CD14-positive monocyte (primary cell): ENCODE measurements around the gene STX1A. TPM values are rescaled to one million over a fixed set of nuclear protein-coding genes. Genes with fewer than 3 reads are reported as not detected.

ENCODE experiments used
- DNase-seq, 3 donors: peaks; one replicate each; pipeline ENCODE4 v3.0.0-alpha.2; 2011 to 2022
- H2AFZ ChIP-seq: 2 replicates; pipeline ENCODE4 v1.6.0; 2012; ENCODE audit warnings: mild to moderate bottlenecking, low read depth, low read length, inconsistent platforms; ENCODE audit not compliant: insufficient read depth, poor library complexity, severe bottlenecking
- H3K27ac ChIP-seq, 2 donors: 1 replicate in 1 of 2; 2 replicates in 1 of 2; pipeline ENCODE4 v1.5.1; 2012 to 2013; ENCODE audit warnings: low read length in 2 of 2, control low read depth in 1 of 2, inconsistent platforms in 1 of 2, low read depth in 1 of 2, mild to moderate bottlenecking in 1 of 2
- H3K27me3 ChIP-seq, 2 donors: one replicate each; pipeline versions ENCODE4 v1.6.0 to v1.6.1; 2011 to 2013; ENCODE audit warnings: low read length in 2 of 2; ENCODE audit not compliant: control insufficient read depth in 2 of 2, insufficient read depth in 2 of 2
- H3K36me3 ChIP-seq, 2 donors: replicated peaks in 1 of 2; 1 replicate in 1 of 2; 2 replicates in 1 of 2; pipeline versions ENCODE4 v1.5.1 to v1.6.1; 2012 to 2013; ENCODE audit warnings: low read length in 2 of 2, control low read depth in 1 of 2, inconsistent platforms in 1 of 2, mild to moderate bottlenecking in 1 of 2; ENCODE audit not compliant: insufficient read depth in 2 of 2, control insufficient read depth in 1 of 2
- H3K4me1 ChIP-seq, 2 donors: 1 replicate in 1 of 2; 2 replicates in 1 of 2; pipeline versions ENCODE4 v1.5.1 to v1.6.1; 2012 to 2013; ENCODE audit warnings: low read length in 2 of 2, control low read depth in 1 of 2, inconsistent platforms in 1 of 2, mild to moderate bottlenecking in 1 of 2, moderate library complexity in 1 of 2; ENCODE audit not compliant: insufficient read depth in 2 of 2, control insufficient read depth in 1 of 2
- H3K4me2 ChIP-seq: replicated peaks from 2 replicates; pipeline ENCODE3; 2012; ENCODE audit warnings: low read length, moderate library complexity, mild to moderate bottlenecking; ENCODE audit not compliant: poor library complexity, severe bottlenecking; ENCODE audit errors: extremely low read depth
- H3K4me3 ChIP-seq, 3 experiments: fragments of 200-600 bp in 1 of 3; sonication (generic) in 1 of 3; replicated peaks in 1 of 3; 1 replicate in 2 of 3; 2 replicates in 1 of 3; pipeline ENCODE4 v1.5.1; 2011 to 2013; ENCODE audit warnings: low read length in 3 of 3, mild to moderate bottlenecking in 3 of 3, control low read depth in 2 of 3, low read depth in 2 of 3, inconsistent platforms in 1 of 3, moderate library complexity in 1 of 3
- H3K79me2 ChIP-seq: 2 replicates; pipeline ENCODE4 v1.6.0; 2012; ENCODE audit warnings: mild to moderate bottlenecking, control low read depth, inconsistent platforms, low read length, moderate library complexity; ENCODE audit not compliant: insufficient read depth
- H3K9ac ChIP-seq: 2 replicates; pipeline ENCODE4 v1.6.0; 2017; ENCODE audit warnings: low read length, mild to moderate bottlenecking; ENCODE audit not compliant: insufficient read depth, poor library complexity, severe bottlenecking
- H3K9me3 ChIP-seq, 2 donors: replicated peaks in 1 of 2; 1 replicate in 1 of 2; 2 replicates in 1 of 2; pipeline versions ENCODE4 v1.5.1 to v1.6.1; 2012 to 2013; ENCODE audit warnings: low read length in 2 of 2, control low read depth in 1 of 2; ENCODE audit not compliant: control insufficient read depth in 1 of 2, insufficient read depth in 1 of 2
- H4K20me1 ChIP-seq: 2 replicates; pipeline ENCODE4 v1.6.0; 2012; ENCODE audit warnings: mild to moderate bottlenecking, low read length, control low read depth, moderate library complexity; ENCODE audit not compliant: insufficient read depth
- H3K27ac Mint-ChIP-seq, 7 donors: one replicate each; pipeline ENCODE4 v1.8.0; 2020; ENCODE audit warnings: mild to moderate bottlenecking in 7 of 7, mixed read lengths in 7 of 7, moderate library complexity in 6 of 7, inconsistent platforms in 2 of 7
- H3K27me3 Mint-ChIP-seq, 3 donors: one replicate each; pipeline ENCODE4 v1.8.0; 2021 to 2022; ENCODE audit warnings: low read depth in 3 of 3, mild to moderate bottlenecking in 3 of 3, mixed read lengths in 3 of 3, moderate library complexity in 3 of 3, inconsistent platforms in 1 of 3
- H3K36me3 Mint-ChIP-seq, 2 donors: one replicate each; pipeline ENCODE4 v1.8.0; 2020; ENCODE audit warnings: mixed read lengths in 2 of 2, inconsistent platforms in 1 of 2, mild to moderate bottlenecking in 1 of 2
- H3K4me1 Mint-ChIP-seq: one replicate; pipeline ENCODE4 v1.8.0; 2020; ENCODE audit warnings: mild to moderate bottlenecking, mixed read lengths
- H3K4me3 Mint-ChIP-seq, 2 donors: one replicate each; pipeline ENCODE4 v1.8.0; 2020; ENCODE audit warnings: mild to moderate bottlenecking in 2 of 2, mixed read lengths in 2 of 2, moderate library complexity in 1 of 2
- H3K9me3 Mint-ChIP-seq, 7 donors: one replicate each; pipeline ENCODE4 v1.8.0; 2020 to 2022; ENCODE audit warnings: mixed read lengths in 7 of 7, mild to moderate bottlenecking in 6 of 7, moderate library complexity in 6 of 7, inconsistent platforms in 2 of 7
- WGBS: methylation state at CpG from one replicate; pipeline ENCODE4 v1.1.5; 2013; ENCODE audit warnings: missing lambda C conversion rate; ENCODE audit not compliant: insufficient coverage; 5-methylcytosine and 5-hydroxymethylcytosine counted together
- intact Hi-C, 2 donors: fragments of 100-400 bp; cut with micrococcal nuclease; formaldehyde crosslinking; loops; one replicate each; pipeline versions ENCODE4 v1.15.0 to v1.15.1; 2023
- polyA plus RNA-seq, 3 donors: library from polyadenylated mRNA; depleted of rRNA in 1 of 3; unstranded in 2 of 3; stranded (reverse) in 1 of 3; fragments of 300-500 nt in 2 of 3; fragments of >200 nt in 1 of 3; fragmentation: Illumina TruSeq in 2 of 3; gene quantifications; 1 replicate in 2 of 3; 2 replicates in 1 of 3; pipeline ENCODE4 v1.2.3, GENCODE V29; 2012 to 2021
- TF ChIP-seq, protein P1 (sequence below): fragments of 200-600 bp; IDR thresholded peaks from one replicate; pipeline ENCODE4 v1.8.0; 2022; ENCODE audit warnings: antibody characterized with exemption, mild to moderate bottlenecking

Gene STX1A
- polyA plus RNA-seq, 3 donors = 0.27 to 2.7 (median 0.37) TPM

DNA sequence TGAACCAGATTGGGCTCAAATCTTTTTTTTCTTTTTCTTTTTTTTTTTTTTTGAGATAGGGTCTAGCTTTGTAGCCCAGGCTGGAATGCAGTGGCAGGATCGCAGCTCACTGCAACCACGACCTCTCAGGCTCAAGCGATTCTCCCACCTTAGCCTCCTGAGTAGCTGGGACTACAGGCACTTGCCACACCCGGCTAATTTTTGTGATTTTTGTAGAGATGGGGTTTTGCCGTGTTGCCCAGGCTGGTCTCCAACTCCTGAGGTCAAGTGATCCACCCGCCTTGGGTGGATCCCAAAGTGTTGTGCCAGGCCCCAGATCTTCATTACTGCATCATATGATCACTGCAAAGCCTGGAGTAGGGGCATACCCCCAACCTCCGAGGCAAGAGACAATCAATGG lies 39.0 kb downstream of the STX1A start:
- H3K79me2 ChIP-seq = peaks cover 48% of the 10 kb centered on the region
- Mint-ChIP-seq H3K9me3 (peaks cover 0 to 2% (median 0%) of the 10 kb centered on the region in 7 donors), H3K27ac (no peak overlapping the region), H3K36me3 (peaks cover 23 to 33% of the 10 kb centered on the region in 2 donors), H3K27me3 (peaks cover 2 to 5% (median 4%) of the 10 kb centered on the region in 3 donors), H3K4me3 (no peak overlapping the region), H3K4me1 (peaks cover 22% of the 10 kb centered on the region)
- DNase-seq = no peak
- no peak overlapping the region for H3K4me2 ChIP-seq
- TF ChIP-seq, protein P1, sequence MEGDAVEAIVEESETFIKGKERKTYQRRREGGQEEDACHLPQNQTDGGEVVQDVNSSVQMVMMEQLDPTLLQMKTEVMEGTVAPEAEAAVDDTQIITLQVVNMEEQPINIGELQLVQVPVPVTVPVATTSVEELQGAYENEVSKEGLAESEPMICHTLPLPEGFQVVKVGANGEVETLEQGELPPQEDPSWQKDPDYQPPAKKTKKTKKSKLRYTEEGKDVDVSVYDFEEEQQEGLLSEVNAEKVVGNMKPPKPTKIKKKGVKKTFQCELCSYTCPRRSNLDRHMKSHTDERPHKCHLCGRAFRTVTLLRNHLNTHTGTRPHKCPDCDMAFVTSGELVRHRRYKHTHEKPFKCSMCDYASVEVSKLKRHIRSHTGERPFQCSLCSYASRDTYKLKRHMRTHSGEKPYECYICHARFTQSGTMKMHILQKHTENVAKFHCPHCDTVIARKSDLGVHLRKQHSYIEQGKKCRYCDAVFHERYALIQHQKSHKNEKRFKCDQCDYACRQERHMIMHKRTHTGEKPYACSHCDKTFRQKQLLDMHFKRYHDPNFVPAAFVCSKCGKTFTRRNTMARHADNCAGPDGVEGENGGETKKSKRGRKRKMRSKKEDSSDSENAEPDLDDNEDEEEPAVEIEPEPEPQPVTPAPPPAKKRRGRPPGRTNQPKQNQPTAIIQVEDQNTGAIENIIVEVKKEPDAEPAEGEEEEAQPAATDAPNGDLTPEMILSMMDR = no peak
- WGBS = 94% methylated on average over 3 of the region's 7 CpGs
- H3K27ac ChIP-seq = no peak overlapping the region
- H3K4me1 ChIP-seq = peaks cover 19 to 30% of the 10 kb centered on the region in 2 donors
- H4K20me1 ChIP-seq = peaks cover 19% of the 10 kb centered on the region
- intact Hi-C loops = loop anchor here (2.0 to 10.0 kb wide), 3 partner anchors 42 to 756 kb away; partner anchors contain the start of genes ABHD11 (in 2 of the 2) and POM121 (in 1 of the 2)
- H3K9ac ChIP-seq = no peak overlapping the region
- H2AFZ ChIP-seq = no peak overlapping the region
- peaks cover 3 to 20% of the 10 kb centered on the region in 2 donors for H3K36me3 ChIP-seq
- H3K27me3 ChIP-seq = no peaks in the 10 kb centered on the region
- H3K9me3 ChIP-seq = no peaks in the 10 kb centered on the region
- H3K4me3 ChIP-seq = no peak overlapping the region

DNA sequence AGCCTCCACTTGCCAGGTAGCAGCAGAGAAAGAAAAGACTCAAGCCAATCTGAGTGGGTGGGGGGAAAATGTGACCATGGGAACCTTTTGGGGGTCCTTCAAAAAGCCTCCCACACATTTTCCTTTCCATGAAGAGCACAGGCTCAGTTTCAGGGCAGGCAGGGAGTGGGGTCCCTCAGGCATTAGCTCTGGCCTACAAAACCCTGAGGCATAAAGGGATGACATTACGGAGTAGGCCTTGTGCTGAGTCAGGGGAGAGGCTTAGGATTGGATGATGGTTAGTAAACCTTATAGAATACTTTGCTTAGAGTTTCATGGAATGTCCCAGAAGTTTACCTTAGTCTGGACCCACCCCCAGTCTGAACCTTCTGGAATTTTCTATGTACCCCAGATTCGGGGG lies 39.8 kb downstream of the STX1A start:
- Mint-ChIP-seq H3K4me1 (peaks cover 22% of the 10 kb centered on the region), H3K9me3 (peaks cover 0 to 2% (median 0%) of the 10 kb centered on the region in 7 donors), H3K4me3 (no peak overlapping the region), H3K27me3 (peaks cover 4 to 5% (median 4%) of the 10 kb centered on the region in 3 donors), H3K27ac (no peak overlapping the region), H3K36me3 (peaks cover 23 to 29% of the 10 kb centered on the region in 2 donors)
- H3K4me2 ChIP-seq = no peak overlapping the region
- peaks cover 16% of the 10 kb centered on the region for H4K20me1 ChIP-seq
- H3K4me1 ChIP-seq = peaks cover 19 to 30% of the 10 kb centered on the region in 2 donors
- H3K79me2 ChIP-seq = peaks cover 40% of the 10 kb centered on the region
- no peaks in the 10 kb centered on the region for H3K27me3 ChIP-seq
- no peak overlapping the region for H3K27ac ChIP-seq
- no peak overlapping the region for H3K4me3 ChIP-seq
- TF ChIP-seq, protein P1 = no peak
- WGBS = 100% methylated on average over 2 of the region's 2 CpGs
- DNase-seq = no peak
- H3K36me3 ChIP-seq = peaks cover 3 to 20% of the 10 kb centered on the region in 2 donors
- no peaks in the 10 kb centered on the region for H3K9me3 ChIP-seq
- no peak overlapping the region for H2AFZ ChIP-seq
- intact Hi-C loops = loop anchor here (2.0 to 10.0 kb wide), 3 partner anchors 41 to 755 kb away; partner anchors contain the start of genes ABHD11 (in 2 of the 2) and POM121 (in 1 of the 2)
- no peak overlapping the region for H3K9ac ChIP-seq
